Measurements from ENCODE around the gene ACTG2.

GRCh38 chr2:73931531-73932500, 39.0 kb downstream of the ACTG2 start:
- peak in 1 of 6 experiments; percentile 5 for TF ChIP-seq CTCF (IDR thresholded peaks at IDR 0.05)
- TF ChIP-seq POLR2A (IDR thresholded peaks at IDR 0.05) = no peak

Data from adrenal gland (tissue), 5 donors.